Calu3 (cell line): Measurements from ENCODE around the gene SPATA13. TPM values are rescaled to one million over a fixed set of nuclear protein-coding genes. Genes with fewer than 3 reads are reported as not detected.

Experiments
- BruUV-seq: library from RNA; stranded (reverse); fragments of 400-500 nt; replicated peaks from 2 replicates; lab custom pipeline; 2021; lab: Mats Ljungman, UMichigan
- CTCF ChIA-PET: fragments of 300-600 bp; sonication (Branson Sonifier 250); formaldehyde crosslinking; loops from one replicate; lab custom pipeline; 2022; ENCODE audit warnings: antibody characterized with exemption; lab: Charles Lee
- DNase-seq: peaks from one replicate; pipeline ENCODE4 v3.0.0; 2022
- H3K27ac Mint-ChIP-seq: one replicate; pipeline ENCODE4 v1.8.0; 2022; ENCODE audit warnings: mixed read lengths; ENCODE audit not compliant: unreplicated experiment
- H3K27me3 Mint-ChIP-seq: one replicate; pipeline ENCODE4 v1.8.0; 2022; ENCODE audit warnings: mixed read lengths; ENCODE audit not compliant: unreplicated experiment
- H3K36me3 Mint-ChIP-seq: one replicate; pipeline ENCODE4 v1.8.0; 2022; ENCODE audit warnings: mild to moderate bottlenecking, moderate library complexity, mixed read lengths; ENCODE audit not compliant: insufficient read depth, unreplicated experiment
- H3K4me1 Mint-ChIP-seq: one replicate; pipeline ENCODE4 v1.8.0; 2022; ENCODE audit warnings: mild to moderate bottlenecking, low read depth, mixed read lengths; ENCODE audit not compliant: unreplicated experiment
- H3K4me3 Mint-ChIP-seq: one replicate; pipeline ENCODE4 v1.8.0; 2022; ENCODE audit warnings: mild to moderate bottlenecking, low read depth, moderate library complexity, mixed read lengths; ENCODE audit not compliant: unreplicated experiment
- H3K9me3 Mint-ChIP-seq: one replicate; pipeline ENCODE4 v1.8.0; 2022; ENCODE audit warnings: low read depth, mixed read lengths; ENCODE audit not compliant: unreplicated experiment
- intact Hi-C: fragments of 100-400 bp; cut with micrococcal nuclease; formaldehyde crosslinking; loops from one replicate; pipeline ENCODE4 v1.10.0; 2022; ENCODE audit not compliant: unreplicated experiment
- total RNA-seq: library from RNA; stranded (reverse); gene quantifications from 2 replicates; pipeline ENCODE4 v1.2.3, GENCODE V29; 2022
- TF ChIP-seq, protein P1 (sequence below): fragments of 200-600 bp; IDR thresholded peaks from one replicate; pipeline ENCODE4 v1.8.0; 2022; ENCODE audit warnings: antibody characterized with exemption; ENCODE audit not compliant: unreplicated experiment

The SPATA13 gene
- total RNA-seq, 1 experiment from 2014 or later = 33.8 TPM

GRCh38 chr13:24134757-24135156 lies 25.8 kb upstream of the SPATA13 start:
- peaks cover 3% of the 10 kb centered on the region for H3K9me3 Mint-ChIP-seq
- CTCF ChIA-PET = no interaction called here
- intact Hi-C loops = no loop called here
- DNase-seq = no peak
- TF ChIP-seq, protein P1, sequence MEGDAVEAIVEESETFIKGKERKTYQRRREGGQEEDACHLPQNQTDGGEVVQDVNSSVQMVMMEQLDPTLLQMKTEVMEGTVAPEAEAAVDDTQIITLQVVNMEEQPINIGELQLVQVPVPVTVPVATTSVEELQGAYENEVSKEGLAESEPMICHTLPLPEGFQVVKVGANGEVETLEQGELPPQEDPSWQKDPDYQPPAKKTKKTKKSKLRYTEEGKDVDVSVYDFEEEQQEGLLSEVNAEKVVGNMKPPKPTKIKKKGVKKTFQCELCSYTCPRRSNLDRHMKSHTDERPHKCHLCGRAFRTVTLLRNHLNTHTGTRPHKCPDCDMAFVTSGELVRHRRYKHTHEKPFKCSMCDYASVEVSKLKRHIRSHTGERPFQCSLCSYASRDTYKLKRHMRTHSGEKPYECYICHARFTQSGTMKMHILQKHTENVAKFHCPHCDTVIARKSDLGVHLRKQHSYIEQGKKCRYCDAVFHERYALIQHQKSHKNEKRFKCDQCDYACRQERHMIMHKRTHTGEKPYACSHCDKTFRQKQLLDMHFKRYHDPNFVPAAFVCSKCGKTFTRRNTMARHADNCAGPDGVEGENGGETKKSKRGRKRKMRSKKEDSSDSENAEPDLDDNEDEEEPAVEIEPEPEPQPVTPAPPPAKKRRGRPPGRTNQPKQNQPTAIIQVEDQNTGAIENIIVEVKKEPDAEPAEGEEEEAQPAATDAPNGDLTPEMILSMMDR = no peak
- no peak overlapping the region for H3K27ac Mint-ChIP-seq
- peaks cover 9% of the 10 kb centered on the region for H3K4me1 Mint-ChIP-seq
- H3K4me3 Mint-ChIP-seq = no peak overlapping the region
- no TSS peak for BruUV-seq
- H3K27me3 Mint-ChIP-seq = no peaks in the 10 kb centered on the region
- no peaks in the 10 kb centered on the region for H3K36me3 Mint-ChIP-seq

DNA sequence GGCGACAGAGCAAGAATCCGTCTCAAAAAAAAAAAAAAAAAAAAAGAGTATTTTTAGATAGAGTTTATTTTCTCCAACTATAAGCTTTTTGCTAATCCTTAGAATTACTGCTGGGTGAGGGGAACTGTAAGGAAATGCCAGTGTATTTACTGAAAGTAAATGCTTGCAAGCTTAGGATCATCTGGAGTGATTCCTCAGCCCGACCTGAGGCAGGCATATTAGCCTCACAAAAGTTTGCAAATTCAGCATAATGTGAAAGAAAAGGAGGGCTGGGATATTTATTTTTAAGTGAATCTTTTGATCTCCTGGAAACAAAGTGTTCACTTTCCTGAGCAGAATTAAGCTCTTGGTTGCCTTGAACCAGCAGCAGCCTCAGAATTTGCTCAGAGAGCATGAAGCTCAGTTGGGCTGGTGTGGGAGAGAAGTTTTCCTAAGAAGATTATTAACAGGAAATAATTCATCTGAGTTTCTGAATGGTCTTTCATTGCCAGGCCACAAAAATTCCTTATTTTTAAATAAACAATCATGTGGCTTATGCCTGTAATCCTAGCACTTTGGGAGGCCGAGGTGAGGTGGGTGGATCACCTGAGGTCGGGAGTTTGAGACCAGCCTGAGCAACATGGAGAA lies 24.7 kb upstream of the SPATA13 start:
- Mint-ChIP-seq H3K9me3 (peaks cover 3% of the 10 kb centered on the region), H3K36me3 (no peaks in the 10 kb centered on the region), H3K4me3 (no peak overlapping the region), H3K27ac (no peak overlapping the region), H3K27me3 (no peaks in the 10 kb centered on the region), H3K4me1 (no peaks in the 10 kb centered on the region)
- intact Hi-C loops = no loop called here
- no peak for DNase-seq
- TF ChIP-seq, protein P1 = no peak
- no TSS peak for BruUV-seq
- CTCF ChIA-PET = interaction anchor here (0.6 to 1.3 kb wide), 5 partner anchors 9 to 93 kb away, joined by 3 to 5 read pairs (median 3); no protein-coding TSS in a partner anchor

DNA sequence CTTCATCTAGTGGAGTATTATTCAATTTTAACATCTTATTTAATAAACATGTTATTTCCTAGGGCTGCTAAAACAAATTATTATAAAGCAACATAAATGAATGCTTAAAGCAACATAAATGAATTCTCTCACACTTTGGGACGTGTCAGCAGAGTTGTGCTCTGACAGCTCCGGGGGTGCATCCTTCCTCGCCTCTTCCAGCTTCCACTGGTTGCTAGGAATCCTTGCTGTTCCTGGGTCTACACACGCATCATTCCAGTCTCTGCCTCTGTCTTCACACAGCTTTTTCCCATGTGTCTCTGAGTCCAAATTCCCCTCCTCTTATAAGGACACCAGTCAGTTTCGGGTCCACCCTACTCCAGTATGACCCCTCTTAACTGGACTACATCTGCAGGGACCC lies 21.6 kb upstream of the SPATA13 start:
- Mint-ChIP-seq H3K4me3 (no peak overlapping the region), H3K27ac (no peak overlapping the region), H3K9me3 (no peaks in the 10 kb centered on the region), H3K27me3 (no peaks in the 10 kb centered on the region), H3K36me3 (no peaks in the 10 kb centered on the region), H3K4me1 (peaks cover 9% of the 10 kb centered on the region)
- BruUV-seq = no TSS peak
- DNase-seq = no peak
- CTCF ChIA-PET = no interaction called here
- TF ChIP-seq, protein P1 = no peak
- intact Hi-C loops = no loop called here

DNA sequence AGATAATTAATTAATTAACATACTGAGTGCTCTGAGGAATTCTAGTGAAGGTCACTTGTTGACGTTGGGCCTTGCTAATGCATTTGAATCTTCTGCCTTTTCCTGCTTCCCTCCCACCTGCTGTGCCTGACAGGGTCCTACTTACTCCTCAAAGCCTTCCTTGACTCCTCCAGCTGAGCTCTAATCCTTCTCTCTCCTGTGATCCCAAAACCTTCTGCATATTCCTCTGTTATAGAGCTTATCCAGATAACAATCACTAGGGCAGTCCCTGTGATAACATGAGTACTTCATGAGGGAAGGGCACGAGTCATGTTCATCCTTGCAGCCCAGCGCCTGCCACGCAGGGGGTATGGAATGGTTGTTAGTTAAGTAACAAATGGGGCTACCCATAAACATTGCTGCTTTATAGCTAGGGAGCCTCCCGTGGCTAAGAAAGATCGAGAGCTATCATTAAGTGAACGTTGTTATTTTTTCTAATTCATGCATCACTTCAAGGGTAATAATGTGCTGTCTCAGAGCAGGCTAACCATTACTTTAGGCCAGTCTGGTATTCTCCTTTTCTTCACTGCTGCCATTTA lies 19.1 kb upstream of the SPATA13 start:
- intact Hi-C loops = loop anchor here (10.0 kb wide), 1 partner anchor 53 kb away; no protein-coding TSS in a partner anchor
- H3K4me1 Mint-ChIP-seq = peaks cover 22% of the 10 kb centered on the region
- CTCF ChIA-PET = no interaction called here
- no peak for DNase-seq
- TF ChIP-seq, protein P1 = no peak
- no peak overlapping the region for H3K4me3 Mint-ChIP-seq
- H3K27me3 Mint-ChIP-seq = no peaks in the 10 kb centered on the region
- H3K9me3 Mint-ChIP-seq = no peaks in the 10 kb centered on the region
- BruUV-seq = no TSS peak
- H3K27ac Mint-ChIP-seq = peak overlapping the region; percentile 22
- no peaks in the 10 kb centered on the region for H3K36me3 Mint-ChIP-seq
